H9 (cell line): Measurements from ENCODE around the gene ITGB6. TPM values are rescaled to one million over a fixed set of nuclear protein-coding genes. Genes with fewer than 3 reads are reported as not detected.

Experiments used
- DNase-seq: peaks from one replicate; pipeline ENCODE4 v3.0.0-alpha.2; 2017
- H2AFZ ChIP-seq: one replicate; pipeline ENCODE4 v1.6.1; 2013; ENCODE audit warnings: mild to moderate bottlenecking, low read length, control low read depth, moderate library complexity
- H2AK5ac ChIP-seq: 2 replicates; pipeline ENCODE4 v1.6.1; 2013; ENCODE audit warnings: low read length, control low read depth, mixed read lengths; ENCODE audit not compliant: insufficient read length
- H2BK120ac ChIP-seq: one replicate; pipeline ENCODE4 v1.6.1; 2013; ENCODE audit warnings: low read depth, mild to moderate bottlenecking, low read length, control low read depth, inconsistent platforms; ENCODE audit not compliant: poor library complexity, severe bottlenecking
- H2BK12ac ChIP-seq: 2 replicates; pipeline ENCODE4 v1.6.1; 2013; ENCODE audit warnings: low read length, control low read depth, mixed read lengths, low read depth; ENCODE audit not compliant: insufficient read length
- H2BK15ac ChIP-seq: 2 replicates; pipeline ENCODE4 v1.6.1; 2013; ENCODE audit warnings: low read depth, low read length, control low read depth
- H2BK20ac ChIP-seq: one replicate; pipeline ENCODE4 v1.6.1; 2013; ENCODE audit warnings: low read depth, mild to moderate bottlenecking, low read length, control low read depth, inconsistent platforms; ENCODE audit not compliant: poor library complexity, severe bottlenecking
- H2BK5ac ChIP-seq: 2 replicates; pipeline ENCODE4 v1.6.1; 2013; ENCODE audit warnings: low read length, control low read depth, mixed read lengths; ENCODE audit not compliant: insufficient read length
- H3K14ac ChIP-seq: 2 replicates; pipeline ENCODE4 v1.6.1; 2013; ENCODE audit warnings: low read length, control low read depth; ENCODE audit not compliant: insufficient read depth
- H3K18ac ChIP-seq: 2 replicates; pipeline ENCODE4 v1.6.1; 2013; ENCODE audit warnings: low read depth, mild to moderate bottlenecking, mixed read lengths, low read length, control low read depth; ENCODE audit not compliant: insufficient read length
- H3K23ac ChIP-seq: 2 replicates; pipeline ENCODE4 v1.6.1; 2013; ENCODE audit warnings: low read length, control low read depth, mixed read lengths, low read depth; ENCODE audit not compliant: insufficient read length
- H3K23me2 ChIP-seq: 2 replicates; pipeline ENCODE4 v1.6.1; 2013; ENCODE audit warnings: low read depth, mild to moderate bottlenecking, mixed read lengths, low read length, control low read depth; ENCODE audit not compliant: insufficient read length, poor library complexity, severe bottlenecking
- H3K27ac ChIP-seq: 2 replicates; pipeline ENCODE4 v1.5.1; 2013; ENCODE audit warnings: low read length, control low read depth, mixed read lengths, low read depth; ENCODE audit not compliant: insufficient read length
- H3K27me3 ChIP-seq: 2 replicates; pipeline ENCODE4 v1.6.1; 2013; ENCODE audit warnings: low read length, control low read depth, inconsistent platforms; ENCODE audit not compliant: insufficient read depth
- H3K4ac ChIP-seq: 2 replicates; pipeline ENCODE4 v1.6.1; 2013; ENCODE audit warnings: low read depth, mild to moderate bottlenecking, control low read depth, inconsistent platforms, low read length, moderate library complexity
- H3K4me1 ChIP-seq: 2 replicates; pipeline ENCODE4 v1.6.1; 2013; ENCODE audit warnings: low read length, control low read depth, inconsistent platforms; ENCODE audit not compliant: insufficient read depth
- H3K4me2 ChIP-seq: 2 replicates; pipeline ENCODE4 v1.6.1; 2013; ENCODE audit warnings: low read length, control low read depth, mixed read lengths; ENCODE audit not compliant: insufficient read length, insufficient read depth
- H3K56ac ChIP-seq: 2 replicates; pipeline ENCODE4 v1.6.1; 2013; ENCODE audit warnings: low read depth, mild to moderate bottlenecking, mixed read lengths, low read length, control low read depth; ENCODE audit not compliant: insufficient read length
- H3K79me1 ChIP-seq: 2 replicates; pipeline ENCODE4 v1.6.1; 2013; ENCODE audit warnings: low read depth, mild to moderate bottlenecking, moderate library complexity, low read length, control low read depth, inconsistent platforms; ENCODE audit not compliant: insufficient read depth, poor library complexity, severe bottlenecking
- H3K79me2 ChIP-seq: 2 replicates; pipeline ENCODE4 v1.6.1; 2013; ENCODE audit warnings: low read length, control low read depth, inconsistent platforms; ENCODE audit not compliant: insufficient read depth
- H3K9ac ChIP-seq: 2 replicates; pipeline ENCODE4 v1.6.1; 2013; ENCODE audit warnings: low read length, control low read depth, mixed read lengths; ENCODE audit not compliant: insufficient read length; ENCODE audit errors: extremely low read depth
- H3K9me3 ChIP-seq: one replicate; pipeline ENCODE4 v1.6.1; 2013; ENCODE audit warnings: low read depth, low read length, inconsistent platforms; ENCODE audit not compliant: control insufficient read depth
- H3T11ph ChIP-seq: one replicate; pipeline ENCODE4 v1.6.1; 2013; ENCODE audit warnings: mild to moderate bottlenecking, low read length, control low read depth, inconsistent platforms
- H4K20me1 ChIP-seq: one replicate; pipeline ENCODE4 v1.6.1; 2013; ENCODE audit not compliant: control insufficient read depth, insufficient read length, insufficient read depth
- H4K5ac ChIP-seq: 2 replicates; pipeline ENCODE4 v1.6.1; 2013; ENCODE audit warnings: low read depth, mild to moderate bottlenecking, mixed read lengths, low read length, control low read depth; ENCODE audit not compliant: insufficient read length
- H4K8ac ChIP-seq: replicated peaks from 2 replicates; pipeline ENCODE4 v1.6.1; 2013; ENCODE audit warnings: low read length, control low read depth, mixed read lengths, low read depth; ENCODE audit not compliant: insufficient read length
- H4K91ac ChIP-seq: 2 replicates; pipeline ENCODE4 v1.6.1; 2013; ENCODE audit warnings: low read depth, mild to moderate bottlenecking, moderate library complexity, mixed read lengths, low read length, control low read depth; ENCODE audit not compliant: insufficient read length
- H3K27ac Mint-ChIP-seq, 3 experiments: 2 replicates in 2 of 3; 3 replicates in 1 of 3; pipeline ENCODE4 v1.8.0; 2020 to 2021; ENCODE audit warnings: mixed read lengths in 3 of 3, mild to moderate bottlenecking in 1 of 3, moderate library complexity in 1 of 3
- H3K27me3 Mint-ChIP-seq: 2 replicates; pipeline ENCODE4 v1.8.0; 2021; ENCODE audit warnings: low read depth, mild to moderate bottlenecking, moderate library complexity, mixed read lengths
- H3K36me3 Mint-ChIP-seq, 3 experiments: 2 replicates in 2 of 3; 3 replicates in 1 of 3; pipeline ENCODE4 v1.8.0; 2020 to 2021; ENCODE audit warnings: low read depth in 3 of 3, mixed read lengths in 3 of 3; ENCODE audit not compliant: insufficient read depth in 1 of 3
- H3K4me1 Mint-ChIP-seq, 2 experiments: 2 replicates each; pipeline ENCODE4 v1.8.0; 2020; ENCODE audit warnings: mixed read lengths in 2 of 2
- H3K4me3 Mint-ChIP-seq, 2 experiments: 2 replicates in 1 of 2; 3 replicates in 1 of 2; pipeline ENCODE4 v1.8.0; 2020 to 2021; ENCODE audit warnings: mild to moderate bottlenecking in 2 of 2, mixed read lengths in 2 of 2, moderate library complexity in 1 of 2
- H3K9me3 Mint-ChIP-seq, 2 experiments: 2 replicates in 1 of 2; 3 replicates in 1 of 2; pipeline ENCODE4 v1.8.0; 2020; ENCODE audit warnings: mild to moderate bottlenecking in 2 of 2, mixed read lengths in 2 of 2, moderate library complexity in 1 of 2
- WGBS: extraction: QIAGEN DNeasy Blood & Tissue Kit; methylation state at CpG from one replicate; pipeline ENCODE4 v1.1.7; 2013; ENCODE audit warnings: missing lambda C conversion rate, low lambda C conversion rate, mixed read lengths; ENCODE audit not compliant: insufficient read length; ENCODE audit errors: extremely low coverage; 5-methylcytosine and 5-hydroxymethylcytosine counted together
- total RNA-seq: library from RNA; stranded (reverse); gene quantifications from 2 replicates; pipeline ENCODE4 v1.2.1, GENCODE V29; 2021
- TF ChIP-seq, protein P1 (sequence below): fragments of 200-600 bp; sonication (generic); conservative IDR thresholded peaks from 3 replicates; pipeline ENCODE4 v1.8.0; 2021; ENCODE audit warnings: antibody characterized with exemption, mild to moderate bottlenecking

Gene ITGB6
- total RNA-seq, 1 experiment from 2014 or later = not detected

DNA sequence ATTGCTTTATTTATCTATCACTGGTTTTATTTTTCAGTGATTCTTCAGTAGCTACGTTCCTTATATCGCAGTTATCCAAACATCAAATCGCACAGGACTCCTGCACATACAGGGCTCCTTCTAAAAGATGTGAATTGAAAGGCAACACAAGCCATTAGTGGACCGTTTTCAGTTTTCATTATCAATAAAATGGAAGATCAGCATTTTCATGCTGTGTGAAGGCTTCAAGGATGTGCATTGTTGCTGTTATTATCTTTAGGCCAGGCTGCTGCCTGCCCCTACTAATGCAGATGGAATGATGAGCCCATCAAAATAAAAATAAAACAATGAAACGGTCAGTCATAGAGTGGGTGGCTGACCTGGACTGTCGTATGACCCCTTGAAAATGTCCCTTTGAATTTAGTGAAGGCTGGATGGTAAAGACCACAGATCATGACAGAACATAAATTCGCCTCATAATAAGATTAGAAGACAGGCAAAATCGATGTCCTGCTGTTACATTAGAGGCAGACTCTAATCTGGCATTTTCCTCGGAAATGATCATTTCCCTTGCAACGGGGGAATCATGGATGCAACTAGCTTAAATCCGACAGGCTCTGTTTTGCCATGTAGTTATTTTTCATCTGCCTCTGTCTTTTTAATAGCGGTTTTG lies 32.9 kb downstream of the ITGB6 start:
- Histone ChIP-seq H4K20me1 (no peaks in the 10 kb centered on the region), H3K23me2 (no peaks in the 10 kb centered on the region), H3K27ac (no peak overlapping the region), H2BK120ac (no peak overlapping the region), H4K91ac (no peak overlapping the region), H4K8ac (no peak overlapping the region), H3K27me3 (no peaks in the 10 kb centered on the region), H3K56ac (no peak overlapping the region), H3K79me2 (no peaks in the 10 kb centered on the region), H3K4me2 (no peak overlapping the region), H3T11ph (no peak overlapping the region), H3K79me1 (no peaks in the 10 kb centered on the region), H2AFZ (no peak overlapping the region), H2BK5ac (no peak overlapping the region), H3K23ac (no peak overlapping the region), H2BK12ac (no peak overlapping the region), H3K4ac (no peak overlapping the region), H3K9ac (no peak overlapping the region), H2BK15ac (no peak overlapping the region), H3K14ac (no peak overlapping the region), H3K4me1 (no peaks in the 10 kb centered on the region), H3K9me3 (no peaks in the 10 kb centered on the region), H3K18ac (no peak overlapping the region), H4K5ac (no peak overlapping the region), H2BK20ac (no peak overlapping the region), H2AK5ac (no peak overlapping the region)
- Mint-ChIP-seq H3K4me1 (no peaks in the 10 kb centered on the region; a peak in 1 of 4 replicates), H3K9me3 (no peaks in the 10 kb centered on the region), H3K4me3 (no peak overlapping the region), H3K27ac (no peak overlapping the region), H3K27me3 (no peaks in the 10 kb centered on the region), H3K36me3 (no peaks in the 10 kb centered on the region)
- TF ChIP-seq, protein P1, sequence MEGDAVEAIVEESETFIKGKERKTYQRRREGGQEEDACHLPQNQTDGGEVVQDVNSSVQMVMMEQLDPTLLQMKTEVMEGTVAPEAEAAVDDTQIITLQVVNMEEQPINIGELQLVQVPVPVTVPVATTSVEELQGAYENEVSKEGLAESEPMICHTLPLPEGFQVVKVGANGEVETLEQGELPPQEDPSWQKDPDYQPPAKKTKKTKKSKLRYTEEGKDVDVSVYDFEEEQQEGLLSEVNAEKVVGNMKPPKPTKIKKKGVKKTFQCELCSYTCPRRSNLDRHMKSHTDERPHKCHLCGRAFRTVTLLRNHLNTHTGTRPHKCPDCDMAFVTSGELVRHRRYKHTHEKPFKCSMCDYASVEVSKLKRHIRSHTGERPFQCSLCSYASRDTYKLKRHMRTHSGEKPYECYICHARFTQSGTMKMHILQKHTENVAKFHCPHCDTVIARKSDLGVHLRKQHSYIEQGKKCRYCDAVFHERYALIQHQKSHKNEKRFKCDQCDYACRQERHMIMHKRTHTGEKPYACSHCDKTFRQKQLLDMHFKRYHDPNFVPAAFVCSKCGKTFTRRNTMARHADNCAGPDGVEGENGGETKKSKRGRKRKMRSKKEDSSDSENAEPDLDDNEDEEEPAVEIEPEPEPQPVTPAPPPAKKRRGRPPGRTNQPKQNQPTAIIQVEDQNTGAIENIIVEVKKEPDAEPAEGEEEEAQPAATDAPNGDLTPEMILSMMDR = no peak
- WGBS = no CpG with 5 or more reads among the region's 12 CpGs
- no peak for DNase-seq
